GM18861 (cell line): ENCODE measurements around the gene AKIRIN1.
"Not testable (repeated sequence)": the region's sequence is repeated elsewhere in the genome, so short reads cannot be mapped to it uniquely, and the experiment has no call there.

Experiments used
- ATAC-seq: cut with Tn5 transposase; IDR thresholded peaks from one replicate; pipeline ENCODE4 v1.9.1; 2021; ENCODE audit not compliant: unreplicated experiment

Gene AKIRIN1

DNA sequence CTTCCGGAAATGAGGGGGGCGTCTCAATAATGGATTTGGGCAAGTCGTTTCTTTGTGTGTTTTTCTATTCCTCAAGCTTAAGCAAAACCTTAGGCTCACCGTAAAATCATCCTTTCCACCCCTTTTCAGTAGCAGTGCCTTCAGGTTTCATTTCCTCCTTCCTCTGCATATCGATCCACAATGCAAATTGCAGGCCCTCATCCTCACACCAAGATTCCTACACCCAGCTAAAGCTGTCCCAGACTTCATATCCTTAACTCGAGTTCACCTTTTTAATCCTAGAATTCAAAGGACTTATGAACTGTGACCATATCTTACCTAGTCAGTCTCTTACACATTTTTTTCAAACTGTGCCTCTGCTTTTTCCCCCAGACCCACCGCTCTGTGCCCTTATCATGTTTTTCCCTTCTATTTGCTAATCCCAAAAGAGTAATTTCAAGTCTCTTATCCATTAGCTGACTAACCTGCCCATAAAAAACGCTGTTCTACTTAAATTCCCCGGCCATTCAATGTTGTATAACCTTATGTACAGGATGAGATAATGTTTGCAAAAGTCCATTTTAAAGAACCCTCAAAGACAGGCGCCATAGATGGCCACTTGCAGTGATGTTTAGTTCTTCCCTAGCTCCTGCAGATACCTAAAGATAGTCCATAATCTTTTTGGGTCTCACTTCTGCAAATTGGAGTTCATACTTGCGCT is 1.5 kb downstream of the AKIRIN1 start:
- no peak for ATAC-seq

DNA sequence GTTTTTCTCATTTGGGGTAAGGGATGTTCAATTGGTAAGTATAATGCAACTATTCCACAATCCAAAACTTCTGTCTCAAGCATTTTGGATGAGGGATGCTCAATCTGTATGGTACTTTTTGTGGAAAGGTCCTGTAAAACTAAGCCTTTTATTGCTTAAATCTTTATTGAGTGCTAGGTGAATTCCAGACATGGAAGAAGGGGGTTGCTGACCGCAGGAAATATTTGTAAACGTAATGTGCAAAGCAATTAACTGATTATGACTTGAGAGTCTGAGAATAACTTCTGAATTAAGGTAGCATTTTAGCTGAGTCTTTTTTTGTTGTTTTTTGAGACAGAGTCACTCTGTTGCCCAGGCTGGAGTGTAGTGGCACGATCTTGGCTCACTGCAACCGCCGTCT is 3.1 kb downstream of the AKIRIN1 start:
- ATAC-seq: no peak

DNA sequence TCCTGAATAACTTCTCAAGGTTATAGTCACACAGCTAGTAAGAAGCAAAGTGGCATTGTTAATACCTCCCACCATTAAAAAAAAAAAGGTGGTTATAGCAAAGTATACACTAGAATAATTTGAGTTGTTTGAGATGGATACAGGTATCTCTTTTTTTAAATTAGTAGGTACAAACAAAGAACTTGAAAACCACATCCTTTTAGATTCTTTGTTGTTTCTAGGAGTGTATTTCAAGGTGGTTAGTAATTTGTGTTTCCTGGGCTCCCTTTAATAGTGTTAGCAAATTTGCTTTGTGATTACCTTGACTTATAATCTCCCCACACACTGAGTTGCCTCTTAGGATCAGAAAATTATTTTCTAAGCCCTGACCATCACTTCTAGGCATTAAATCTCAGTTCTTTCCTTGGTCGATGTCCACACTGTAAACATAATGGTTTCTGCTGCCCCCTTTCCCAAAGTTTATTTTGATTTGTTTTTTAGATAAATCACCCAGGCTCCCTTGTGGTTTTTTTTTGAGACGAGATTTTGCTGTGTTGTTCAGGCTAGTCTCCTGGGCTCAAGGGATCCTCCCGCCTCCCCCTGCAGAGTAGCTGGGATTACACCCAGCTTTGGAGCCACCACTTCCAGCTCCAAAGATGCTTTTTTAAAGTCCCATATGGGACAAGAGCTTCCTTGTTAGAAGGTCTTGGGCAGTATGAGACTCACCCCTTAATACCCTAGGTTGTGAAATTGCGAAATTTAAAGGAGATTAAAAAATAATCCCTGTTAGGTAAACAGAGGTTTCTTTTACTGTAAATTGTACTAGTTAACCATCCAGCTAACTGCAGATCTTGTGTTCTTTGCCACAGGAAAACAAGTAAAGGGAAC is 6.2 kb downstream of the AKIRIN1 start:
- no peak for ATAC-seq

DNA sequence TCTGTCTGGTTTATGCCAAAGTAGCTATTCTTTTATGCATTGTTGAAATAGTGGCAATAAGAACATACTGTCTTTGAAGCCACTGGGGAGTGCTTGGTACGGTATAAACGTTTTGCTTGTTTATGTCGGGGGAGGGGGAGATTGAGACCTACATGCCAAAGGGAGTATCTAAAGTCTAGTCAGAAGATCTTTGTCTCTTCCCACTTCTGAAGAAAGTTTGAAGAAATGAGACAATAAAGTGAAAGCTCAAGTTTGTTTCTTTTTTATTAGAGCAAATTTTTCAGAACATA is 6.8 kb downstream of the AKIRIN1 start:
- ATAC-seq: no peak

DNA sequence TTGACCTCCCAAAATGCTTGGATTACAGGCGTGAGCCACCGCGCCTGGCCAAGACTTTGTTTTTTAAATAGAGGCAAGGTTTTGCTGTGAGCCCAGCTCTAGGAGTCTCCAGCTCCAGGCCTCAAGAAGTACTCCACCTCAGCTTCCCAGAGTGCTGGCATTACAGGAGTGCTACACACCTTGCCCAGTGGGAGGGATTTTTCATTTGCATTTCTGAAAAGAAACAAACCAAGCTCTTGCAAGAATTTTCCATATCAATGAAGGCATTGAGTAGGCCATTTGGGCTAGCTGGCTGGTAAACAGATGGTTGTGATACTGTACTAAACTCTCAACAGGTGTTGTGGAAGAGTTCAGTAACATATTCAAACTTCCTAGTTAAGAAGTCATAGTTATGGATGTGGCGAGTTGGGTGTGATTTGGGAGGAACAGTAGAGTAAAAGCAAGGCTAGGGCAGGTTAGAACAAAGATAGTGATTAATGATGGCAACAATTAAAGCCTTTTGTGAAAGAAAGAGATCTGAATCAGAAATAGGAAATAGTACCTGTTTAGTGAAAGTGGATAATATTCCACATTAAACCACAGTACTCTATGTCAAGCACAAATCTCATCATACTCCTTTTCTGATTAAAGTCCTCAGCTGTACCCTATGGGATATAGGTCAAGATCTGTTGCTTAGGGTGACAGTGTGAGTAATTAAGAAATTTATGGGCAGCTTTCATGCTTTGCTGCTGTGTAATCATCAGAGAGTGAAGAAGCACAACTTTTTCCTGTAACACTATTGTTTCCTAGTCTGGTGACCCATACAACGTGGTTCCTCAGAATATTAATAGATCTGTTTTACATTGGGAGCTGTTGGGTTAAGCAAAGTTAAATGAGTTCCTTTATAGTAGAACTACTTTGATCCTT is 10.7 kb downstream of the AKIRIN1 start:
- no peak for ATAC-seq

DNA sequence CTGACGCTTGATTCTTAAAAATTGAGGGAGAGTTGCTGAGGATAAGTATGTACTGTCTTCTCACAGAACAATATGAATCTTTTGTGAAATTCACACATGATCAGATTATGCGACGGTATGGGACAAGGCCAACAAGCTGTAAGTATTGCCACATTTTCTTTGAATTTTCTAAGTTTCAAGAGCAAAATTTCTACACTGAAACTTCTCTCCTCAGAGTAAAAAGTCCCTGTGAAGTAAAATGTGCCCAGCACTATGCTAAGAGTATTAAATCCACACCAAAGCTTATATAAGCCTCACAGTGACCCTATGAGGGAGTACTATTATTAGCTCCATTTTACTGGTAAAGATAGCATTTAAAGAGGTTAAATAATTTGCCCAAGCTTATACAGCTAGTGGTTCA is 12.2 kb downstream of the AKIRIN1 start:
- no peak for ATAC-seq

DNA sequence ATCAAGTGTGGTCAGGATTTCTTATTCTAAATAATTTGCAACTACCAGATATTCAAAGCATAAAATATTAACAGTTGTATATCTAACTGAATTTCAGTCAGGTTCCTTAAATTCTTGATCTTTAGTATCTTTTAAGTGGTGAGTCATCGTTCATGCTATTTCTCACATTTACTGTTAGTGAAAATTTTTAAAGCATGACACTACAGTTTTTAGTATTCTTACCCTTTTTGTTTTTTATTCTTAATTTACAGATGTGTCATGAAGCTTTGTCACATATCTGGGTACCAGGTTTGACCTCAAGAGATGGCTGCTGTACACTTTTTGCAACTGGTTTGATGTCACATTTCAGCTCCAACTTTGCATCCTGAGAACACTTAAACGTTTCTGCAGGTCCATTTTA is 12.7 kb downstream of the AKIRIN1 start:
- ATAC-seq: no peak

DNA sequence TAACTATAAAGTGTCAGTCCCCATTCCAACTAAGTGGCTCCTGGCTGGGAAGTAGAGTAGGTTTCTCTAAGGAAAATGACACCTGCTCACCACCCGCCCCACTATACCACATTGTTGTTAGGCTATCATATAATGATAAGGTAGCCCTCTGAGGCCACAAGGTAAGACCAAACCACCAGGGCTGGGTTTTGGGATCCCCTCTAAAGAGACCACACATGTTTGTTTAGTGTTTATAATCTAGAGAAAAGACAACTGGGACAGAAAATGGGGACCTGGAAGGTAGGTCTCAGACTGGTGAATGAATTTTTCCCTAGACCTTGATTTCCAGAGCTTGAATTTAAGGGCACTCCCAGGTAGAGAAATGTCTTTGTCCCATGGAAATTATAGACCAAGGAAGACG is 15.2 kb downstream of the AKIRIN1 start:
- no peak for ATAC-seq

DNA sequence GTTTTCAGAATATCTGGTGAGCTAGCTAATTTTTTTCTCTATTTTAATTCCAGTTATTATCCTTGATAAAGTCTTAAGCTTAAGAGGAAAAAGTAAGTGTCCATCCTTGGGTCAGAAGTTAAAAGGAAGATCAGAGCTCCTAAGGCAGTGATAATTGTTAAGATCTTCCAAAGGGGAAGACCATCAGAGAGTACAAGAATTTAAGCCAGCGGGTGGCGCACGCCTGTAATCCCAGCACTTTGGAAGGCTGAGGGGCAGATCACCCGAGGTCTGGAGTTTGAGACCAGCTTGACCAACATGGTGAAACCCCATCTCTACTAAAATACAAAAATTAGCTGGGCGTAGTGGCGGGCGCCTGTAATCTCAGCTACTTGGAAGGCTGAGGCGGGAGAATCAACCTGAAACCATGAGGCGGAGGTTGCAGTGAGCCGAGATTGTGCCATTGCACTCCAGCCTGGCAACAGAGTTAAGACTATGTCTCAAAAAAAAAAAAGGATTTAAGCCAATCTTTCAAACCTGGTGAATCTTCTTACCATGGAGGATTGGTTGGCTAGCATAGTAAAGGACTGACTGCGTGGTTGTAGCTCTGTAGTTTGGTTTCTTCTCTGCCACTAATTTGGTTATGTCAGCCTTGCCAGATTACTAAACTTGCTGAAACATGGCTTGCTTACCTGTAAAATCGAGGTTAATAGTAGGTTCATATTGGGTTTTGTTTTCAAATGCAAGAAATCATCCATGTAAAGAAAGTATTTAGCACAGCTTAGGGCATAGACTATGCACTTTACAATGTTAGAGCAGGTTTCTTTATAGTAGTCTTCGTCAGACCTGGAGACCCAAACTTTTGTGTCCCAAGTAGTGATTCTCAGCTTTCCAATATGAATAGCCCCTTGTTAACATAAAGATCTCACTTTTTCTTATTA is 15.9 kb downstream of the AKIRIN1 start:
- ATAC-seq: no peak

DNA sequence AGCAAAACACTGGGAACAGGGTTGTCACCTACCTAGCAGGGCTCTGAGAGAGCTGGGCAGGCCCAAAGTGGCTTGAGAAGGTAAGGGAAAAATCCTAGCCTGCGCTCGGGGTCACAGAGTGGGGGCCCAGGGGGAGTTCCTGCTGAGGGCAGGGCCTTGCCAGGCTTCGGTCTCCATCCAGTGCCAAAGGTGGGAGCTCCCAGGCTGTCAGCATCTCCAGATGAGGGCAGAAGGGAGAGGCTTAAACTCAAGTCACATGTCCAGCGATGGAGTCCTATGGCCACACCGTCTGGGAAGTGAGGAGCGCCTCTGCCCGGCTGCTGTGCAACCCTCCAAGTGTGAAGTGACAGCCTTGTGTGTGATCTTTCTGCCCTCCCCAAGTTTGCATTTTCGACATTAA is 23.9 kb downstream of the AKIRIN1 start:
- not testable (repeated sequence) for ATAC-seq

DNA sequence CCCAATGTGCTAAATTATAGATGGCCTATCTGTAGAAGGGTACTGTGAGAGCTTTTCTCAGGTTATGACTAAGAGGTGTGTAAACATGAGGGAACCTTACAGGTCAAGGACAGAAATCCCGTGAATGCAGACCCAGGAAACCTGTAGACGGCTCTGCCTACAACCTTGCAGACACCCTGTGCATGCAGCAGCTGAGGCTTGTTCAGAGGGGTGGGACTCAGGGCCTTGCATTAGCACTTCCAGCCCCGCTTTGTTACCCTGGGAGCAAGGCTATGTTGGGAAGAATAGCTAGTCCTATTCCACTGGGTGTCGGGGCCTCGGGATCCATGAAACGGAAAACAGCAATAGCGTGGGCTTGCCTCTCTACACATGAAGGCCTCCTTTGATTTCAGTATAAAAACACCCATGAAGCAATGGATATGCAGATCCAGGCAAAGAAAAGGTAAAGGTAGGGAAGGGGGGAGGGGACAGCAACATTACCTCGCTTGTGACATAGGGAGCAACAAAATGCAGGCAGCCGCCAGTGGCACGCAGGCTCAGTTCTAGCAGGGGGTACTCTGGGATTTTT is 25.6 kb downstream of the AKIRIN1 start:
- ATAC-seq: no peak

DNA sequence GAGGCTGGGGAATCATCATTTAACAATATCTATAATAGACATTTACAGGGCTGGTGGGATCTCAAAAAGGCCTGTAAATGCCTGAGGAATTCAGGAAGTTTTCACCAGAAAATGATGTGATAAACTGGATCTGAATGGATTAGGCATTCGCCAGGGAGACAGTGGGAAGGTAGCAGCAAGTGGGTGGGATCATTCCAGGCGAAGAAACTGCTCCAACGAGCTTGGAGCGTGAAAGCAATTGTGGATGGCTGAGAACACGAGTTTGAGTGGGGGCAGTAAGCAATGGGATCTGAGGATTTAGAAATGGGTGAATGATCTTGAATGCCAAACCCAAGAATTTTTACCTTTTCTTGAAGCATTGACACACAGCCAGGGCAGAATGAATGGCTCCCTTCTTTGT is 26.2 kb downstream of the AKIRIN1 start:
- ATAC-seq: no peak

DNA sequence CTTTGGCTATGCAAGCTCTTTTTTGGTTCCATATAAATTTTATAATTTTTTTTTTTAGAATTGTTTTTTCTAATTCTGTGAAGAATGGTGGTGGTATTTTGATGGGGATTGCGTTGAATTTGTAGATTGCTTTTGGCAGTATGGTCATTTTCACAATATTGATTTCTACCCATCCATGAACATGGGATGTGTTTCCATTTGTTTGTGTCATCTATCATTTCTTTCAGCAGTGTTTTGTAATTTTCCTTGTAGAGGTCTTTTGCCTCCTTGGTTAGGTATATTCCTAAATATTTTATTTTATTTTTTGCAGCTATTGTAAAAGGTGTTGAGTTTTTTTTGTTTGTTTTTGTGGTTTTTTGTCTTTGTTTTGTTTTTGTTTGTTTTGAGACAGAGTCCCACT is 29.4 kb downstream of the AKIRIN1 start:
- ATAC-seq: not testable (repeated sequence)

DNA sequence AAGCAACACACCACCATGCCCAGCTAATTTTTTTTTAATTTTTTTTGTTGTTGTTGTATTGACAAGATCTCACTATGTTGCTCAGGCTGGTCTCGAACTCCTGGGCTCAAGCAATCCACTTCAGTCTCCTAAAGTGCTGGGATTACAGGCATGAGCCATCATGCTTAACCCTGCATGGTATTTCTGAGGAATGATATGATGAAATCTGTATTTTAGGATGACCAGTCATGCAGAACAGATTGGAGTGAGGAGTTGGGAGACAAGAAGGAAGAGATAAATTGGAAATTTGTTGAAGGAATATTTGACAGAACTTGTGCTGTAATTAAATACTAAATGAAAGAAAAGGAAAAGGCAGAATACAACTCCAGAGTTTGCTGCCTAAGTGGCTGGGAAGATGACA is 30.4 kb downstream of the AKIRIN1 start:
- no peak for ATAC-seq

DNA sequence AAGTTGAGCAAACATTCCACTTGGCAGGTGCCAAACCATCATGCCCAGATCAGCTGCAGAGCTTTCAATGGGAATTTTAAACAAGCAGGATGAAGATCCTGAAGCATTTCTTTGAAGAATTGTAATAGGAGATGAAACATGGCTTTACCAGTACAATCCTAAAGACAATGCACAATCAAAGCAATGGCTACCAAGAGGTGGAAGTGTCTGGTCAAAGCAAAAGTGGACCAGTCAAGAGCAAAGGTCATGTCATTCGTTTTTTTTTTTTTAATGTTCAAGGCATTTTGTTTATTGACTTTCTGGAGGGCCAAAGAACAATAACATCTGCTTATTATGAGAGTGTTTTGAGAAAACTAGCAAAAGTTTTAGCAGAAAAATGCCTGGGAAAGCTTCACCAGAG is 32.1 kb downstream of the AKIRIN1 start:
- ATAC-seq: no peak

DNA sequence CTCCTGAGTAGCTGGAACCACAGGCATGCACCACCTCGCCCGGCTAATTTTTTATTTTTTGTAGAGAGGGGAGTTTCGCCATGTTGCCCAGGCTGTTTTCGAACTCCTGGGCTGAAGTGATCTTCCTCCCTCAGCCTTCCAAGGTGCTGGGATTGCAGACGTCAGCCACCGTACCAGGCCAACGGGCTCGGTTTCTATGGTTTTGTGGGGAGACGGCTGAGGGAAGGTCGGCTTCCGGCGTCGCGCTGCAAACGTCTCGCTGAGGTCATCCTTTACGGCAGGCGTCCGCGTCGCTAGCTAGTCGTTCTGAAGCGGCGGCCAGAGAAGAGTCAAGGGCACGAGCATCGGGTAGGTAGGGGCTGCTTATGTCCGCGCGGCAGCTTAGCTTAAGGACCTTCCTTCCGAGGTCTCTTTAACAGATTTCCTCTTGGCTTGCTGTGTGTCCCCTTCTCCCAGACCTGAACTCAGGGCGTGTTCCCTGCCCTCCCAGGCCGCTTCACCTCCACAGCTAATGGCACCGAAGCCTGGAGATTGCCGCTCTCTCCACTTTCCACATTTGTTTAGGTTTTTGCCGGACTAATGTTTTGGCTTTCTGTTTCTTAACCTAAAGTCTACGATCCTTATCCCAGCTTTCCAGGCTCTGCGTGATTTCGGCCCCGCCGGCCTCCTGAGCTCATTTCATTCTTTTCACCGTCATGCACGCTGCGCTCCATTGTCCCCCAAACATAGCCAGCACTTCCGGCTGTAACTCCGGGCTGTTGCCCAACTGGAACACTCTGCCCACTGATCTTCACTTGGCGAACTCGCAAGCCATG is 35.2 kb downstream of the AKIRIN1 start, which contains the start of gene NDUFS5:
Gene NDUFS5, plus strand, starts transcription at position 300 of the 815 bp plus-strand sequence. CDS start 2,375 bp downstream, outside the sequence.
- peak; percentile 58 for ATAC-seq

DNA sequence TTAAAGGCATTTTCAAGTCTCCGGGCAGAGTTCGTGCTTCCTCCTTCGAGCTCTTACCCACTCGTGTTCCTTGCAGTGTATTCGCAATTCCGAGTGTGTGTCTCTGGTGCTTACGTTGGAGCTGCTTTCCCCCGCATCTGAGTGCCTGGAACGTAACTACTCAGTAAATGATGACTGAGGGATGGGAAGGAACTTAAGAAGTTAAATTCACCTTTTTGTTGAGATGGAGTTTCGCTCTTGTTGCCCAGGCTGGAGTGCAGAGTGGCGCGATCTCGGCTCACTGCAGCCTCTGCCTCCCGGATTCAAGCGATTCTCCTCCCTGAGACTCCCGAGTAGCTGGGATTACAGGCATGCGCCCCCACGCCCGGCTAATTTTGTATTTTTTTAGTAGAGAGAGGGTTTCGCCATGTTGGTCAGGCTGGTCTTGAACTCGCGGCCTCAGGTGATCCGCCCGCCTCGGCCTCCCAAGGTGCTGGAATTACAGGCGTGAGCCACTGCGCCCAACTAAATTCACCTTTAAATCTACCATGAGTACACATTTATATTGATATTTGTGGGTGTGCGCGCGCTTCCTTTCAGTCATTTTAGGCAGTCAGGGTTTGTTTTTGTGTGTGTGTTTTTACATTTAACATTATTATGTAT is 35.9 kb downstream of the AKIRIN1 start:
- ATAC-seq: no peak

DNA sequence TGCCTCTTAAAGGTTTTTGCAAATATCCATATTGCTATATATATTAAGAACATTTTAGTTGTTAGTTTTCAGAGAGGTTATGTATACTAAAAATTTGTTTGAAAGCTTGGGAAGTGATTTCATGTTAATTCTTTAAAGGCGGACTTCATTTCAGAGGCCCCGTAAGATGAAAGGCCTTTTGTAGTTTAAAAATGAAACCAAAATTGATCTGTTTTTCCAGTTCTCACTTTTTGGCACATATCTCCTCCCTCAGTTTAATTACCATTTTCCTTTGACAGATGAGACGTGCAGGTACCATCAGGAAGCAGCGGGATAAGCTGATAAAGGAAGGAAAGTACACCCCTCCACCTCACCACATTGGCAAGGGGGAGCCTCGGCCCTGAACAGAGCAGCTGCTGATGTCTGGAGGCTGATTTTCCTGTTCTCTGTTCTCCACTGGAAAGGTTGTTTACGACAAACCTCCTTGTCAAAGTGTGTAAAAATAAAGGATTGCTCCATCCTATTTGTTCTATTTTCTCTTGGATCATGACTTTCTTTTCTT is 43.1 kb downstream of the AKIRIN1 start:
- ATAC-seq: no peak

DNA sequence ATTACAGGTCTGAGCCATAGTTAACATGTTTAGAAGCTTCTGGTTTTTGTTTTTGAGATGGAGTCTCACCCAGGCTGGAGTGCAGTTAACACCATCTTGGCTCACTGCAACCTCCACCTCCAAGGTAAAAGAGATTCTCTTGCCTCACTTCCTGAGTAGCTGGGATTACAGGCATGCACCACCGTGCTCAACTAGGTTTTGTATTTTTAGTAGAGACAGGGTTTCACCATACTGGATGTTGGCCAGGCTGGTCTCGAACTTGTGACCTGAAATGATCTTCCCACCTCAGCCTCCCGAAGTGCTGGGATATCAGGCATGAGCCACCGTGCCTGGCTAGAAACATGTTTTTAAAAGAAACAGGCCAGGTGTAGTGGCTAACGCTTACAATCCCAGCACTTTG is 45.6 kb downstream of the AKIRIN1 start:
- no peak for ATAC-seq
